Natural killer cell (primary cell): ENCODE measurements around the gene TMEM208. TPM values are rescaled to one million over a fixed set of nuclear protein-coding genes. Genes with fewer than 3 reads are reported as not detected.
A peak's percentile ranks its signal among the peaks of the same experiment; 100 is the strongest.

Experiments used
- ATAC-seq, 3 donors: fragments of 150-1000 bp in 2 of 3; fragments of 200-7000 bp in 1 of 3; cut with Tn5 transposase; 1 replicate in 1 of 3; 2 replicates in 2 of 3; pipeline ENCODE4 v1.10.0; 2021; ENCODE audit warnings: mild to moderate bottlenecking in 2 of 3, moderate library complexity in 2 of 3
- DNase-seq, 2 donors: peaks; one replicate each; pipeline versions ENCODE4 v3.0.0 to v3.0.0-alpha.2; 2013 to 2021; ENCODE audit warnings: mixed read lengths in 1 of 2
- H3K27ac ChIP-seq: one replicate; pipeline ENCODE4 v1.5.1; 2013; ENCODE audit warnings: mild to moderate bottlenecking, low read length
- H3K27me3 ChIP-seq: one replicate; pipeline ENCODE4 v1.6.1; 2013; ENCODE audit warnings: low read length; ENCODE audit not compliant: control insufficient read depth, insufficient read depth
- H3K36me3 ChIP-seq: one replicate; pipeline ENCODE4 v1.6.1; 2013; ENCODE audit warnings: low read length; ENCODE audit not compliant: control insufficient read depth, insufficient read depth
- H3K4me1 ChIP-seq: one replicate; pipeline ENCODE4 v1.6.1; 2013; ENCODE audit warnings: low read length; ENCODE audit not compliant: control insufficient read depth, insufficient read depth
- H3K4me3 ChIP-seq: one replicate; pipeline ENCODE4 v1.5.1; 2013; ENCODE audit warnings: low read length
- H3K9me3 ChIP-seq: one replicate; pipeline ENCODE4 v1.6.1; 2013; ENCODE audit warnings: low read length; ENCODE audit not compliant: control insufficient read depth, insufficient read depth
- H3K27ac Mint-ChIP-seq, 2 donors: one replicate each; pipeline ENCODE4 v1.8.0; 2022; ENCODE audit warnings: mild to moderate bottlenecking in 2 of 2, mixed read lengths in 2 of 2, moderate library complexity in 1 of 2
- H3K27me3 Mint-ChIP-seq, 2 donors: one replicate each; pipeline ENCODE4 v1.8.0; 2022; ENCODE audit warnings: low read depth in 2 of 2, mixed read lengths in 2 of 2
- H3K36me3 Mint-ChIP-seq: one replicate; pipeline ENCODE4 v1.8.0; 2022; ENCODE audit warnings: mixed read lengths
- H3K4me1 Mint-ChIP-seq, 2 donors: one replicate each; pipeline ENCODE4 v1.8.0; 2022; ENCODE audit warnings: mixed read lengths in 2 of 2
- H3K4me3 Mint-ChIP-seq: one replicate; pipeline ENCODE4 v1.8.0; 2022; ENCODE audit warnings: mild to moderate bottlenecking, moderate library complexity, mixed read lengths
- H3K9me3 Mint-ChIP-seq, 2 donors: one replicate each; pipeline ENCODE4 v1.8.0; 2022; ENCODE audit warnings: mixed read lengths in 2 of 2
- WGBS: methylation state at CpG from one replicate; pipeline ENCODE4 v1.1.7; 2013; ENCODE audit warnings: missing lambda C conversion rate; ENCODE audit not compliant: insufficient coverage; 5-methylcytosine and 5-hydroxymethylcytosine counted together
- intact Hi-C: fragments of 100-400 bp; cut with micrococcal nuclease; formaldehyde crosslinking; loops from one replicate; pipeline ENCODE4 v1.14.2; 2022
- total RNA-seq, 4 donors: library from RNA; stranded (reverse); fragments of 120-200 nt in 1 of 4; gene quantifications; one replicate each; pipeline versions ENCODE4 v1.2.3 to v1.2.4, GENCODE V29; 2013 to 2022
- TF ChIP-seq, protein P1 (sequence below): fragments of 200-600 bp; IDR thresholded peaks from one replicate; pipeline ENCODE4 v1.8.0; 2022; ENCODE audit warnings: antibody characterized with exemption

TMEM208 gene
- total RNA-seq, 3 donors from 2014 or later (not counting 1 experiment from before 2014, with no cell fraction given), result 34.5 to 39.2 (median 36.7) TPM

DNA sequence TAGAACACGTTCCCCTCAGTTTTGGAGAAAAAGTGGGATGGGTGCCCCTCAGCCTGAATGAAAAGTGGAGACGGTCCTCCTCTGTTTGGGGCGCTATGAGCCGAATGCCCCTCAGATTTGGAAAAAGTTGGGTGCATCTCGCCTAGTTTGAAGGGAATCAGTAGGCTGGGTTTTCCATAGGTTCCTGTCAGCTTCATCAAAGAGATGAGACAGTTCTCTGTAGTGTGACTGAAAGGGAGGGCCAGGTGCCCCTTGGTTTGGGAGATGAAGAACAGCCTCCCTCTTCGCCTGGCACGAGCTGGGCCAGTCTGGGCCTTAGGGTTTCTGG lies 21.1 kb downstream of the TMEM208 start:
- Histone ChIP-seq H3K36me3 (no peaks in the 10 kb centered on the region), H3K9me3 (no peaks in the 10 kb centered on the region), H3K27me3 (peaks cover 17% of the 10 kb centered on the region), H3K27ac (peak overlapping the region; percentile 60), H3K4me1 (peaks cover 52% of the 10 kb centered on the region), H3K4me3 (peak overlapping the region; percentile 65)
- Mint-ChIP-seq H3K27me3 (peaks cover 18 to 35% of the 10 kb centered on the region in 2 donors), H3K9me3 (no peaks in the 10 kb centered on the region), H3K4me3 (peak overlapping the region; percentile 96), H3K36me3 (no peaks in the 10 kb centered on the region), H3K4me1 (peaks cover 26 to 52% of the 10 kb centered on the region in 2 donors), H3K27ac (peak overlapping the region; percentile 92 to 98)
- DNase-seq, result peak in 1 of 2 donors; percentile 35
- TF ChIP-seq, protein P1, sequence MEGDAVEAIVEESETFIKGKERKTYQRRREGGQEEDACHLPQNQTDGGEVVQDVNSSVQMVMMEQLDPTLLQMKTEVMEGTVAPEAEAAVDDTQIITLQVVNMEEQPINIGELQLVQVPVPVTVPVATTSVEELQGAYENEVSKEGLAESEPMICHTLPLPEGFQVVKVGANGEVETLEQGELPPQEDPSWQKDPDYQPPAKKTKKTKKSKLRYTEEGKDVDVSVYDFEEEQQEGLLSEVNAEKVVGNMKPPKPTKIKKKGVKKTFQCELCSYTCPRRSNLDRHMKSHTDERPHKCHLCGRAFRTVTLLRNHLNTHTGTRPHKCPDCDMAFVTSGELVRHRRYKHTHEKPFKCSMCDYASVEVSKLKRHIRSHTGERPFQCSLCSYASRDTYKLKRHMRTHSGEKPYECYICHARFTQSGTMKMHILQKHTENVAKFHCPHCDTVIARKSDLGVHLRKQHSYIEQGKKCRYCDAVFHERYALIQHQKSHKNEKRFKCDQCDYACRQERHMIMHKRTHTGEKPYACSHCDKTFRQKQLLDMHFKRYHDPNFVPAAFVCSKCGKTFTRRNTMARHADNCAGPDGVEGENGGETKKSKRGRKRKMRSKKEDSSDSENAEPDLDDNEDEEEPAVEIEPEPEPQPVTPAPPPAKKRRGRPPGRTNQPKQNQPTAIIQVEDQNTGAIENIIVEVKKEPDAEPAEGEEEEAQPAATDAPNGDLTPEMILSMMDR, result no peak
- WGBS, result 12% methylated on average over 7 of the region's 7 CpGs
- ATAC-seq, result no peak
- intact Hi-C loops, result no loop called here

DNA sequence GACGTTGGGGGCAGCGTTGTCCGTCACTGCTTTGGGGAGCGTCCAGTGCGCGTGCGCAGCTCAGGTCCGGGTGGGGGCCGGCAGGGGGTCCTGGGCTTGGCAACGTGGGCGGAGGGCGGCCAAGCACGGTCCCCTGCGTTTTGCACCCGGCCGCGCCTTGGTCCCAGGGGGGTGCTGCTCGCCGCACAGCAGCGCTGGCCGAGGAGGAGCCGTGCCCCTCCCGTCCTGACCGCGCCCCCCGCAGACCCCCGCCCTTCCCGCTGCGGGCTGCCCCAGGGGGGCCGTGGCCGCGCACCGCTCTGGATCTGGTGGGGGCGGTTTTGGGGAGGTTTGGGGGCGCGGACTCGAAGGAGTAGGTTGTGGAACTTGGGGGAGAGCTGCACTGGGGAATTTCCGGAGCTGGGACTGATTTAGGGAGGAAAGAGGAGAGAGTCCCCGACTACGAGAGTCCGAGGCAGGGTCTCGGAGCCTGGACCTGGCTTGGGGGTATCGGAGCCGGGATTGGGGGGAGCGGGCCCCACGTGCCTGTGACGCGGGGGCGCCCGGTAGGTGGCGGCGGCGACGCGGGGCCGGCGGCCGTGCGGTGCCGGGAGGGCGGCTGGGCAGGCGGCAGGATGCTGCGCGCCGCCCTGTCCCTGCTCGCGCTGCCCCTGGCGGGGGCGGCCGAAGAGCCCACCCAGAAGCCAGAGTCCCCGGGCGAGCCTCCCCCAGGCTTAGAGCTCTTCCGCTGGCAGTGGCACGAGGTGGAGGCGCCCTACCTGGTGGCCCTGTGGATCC lies 21.7 kb downstream of the TMEM208 start, which contains the start of gene SLC9A5:
TSS of gene SLC9A5 (plus strand) at position 579 of the 777 bp plus-strand sequence. CDS start at position 615, 36 bp downstream.
- under 1% methylated on average over 75 of the region's 75 CpGs for WGBS
- H3K9me3 ChIP-seq, result no peaks in the 10 kb centered on the region
- peaks cover 26 to 50% of the 10 kb centered on the region in 2 donors for H3K4me1 Mint-ChIP-seq
- no peaks in the 10 kb centered on the region for H3K36me3 ChIP-seq
- H3K4me3 ChIP-seq, result peak within 1 kb of the TSS; percentile 65
- H3K36me3 Mint-ChIP-seq, result no peaks in the 10 kb centered on the region
- intact Hi-C loops, result no loop called here
- ATAC-seq (no peak), DNase-seq (peak; percentile 37 to 58)
- peaks cover 17% of the 10 kb centered on the region for H3K27me3 ChIP-seq
- H3K9me3 Mint-ChIP-seq, result no peaks in the 10 kb centered on the region
- peaks cover 18 to 35% of the 10 kb centered on the region in 2 donors for H3K27me3 Mint-ChIP-seq
- peak within 1 kb of the TSS; percentile 96 for H3K4me3 Mint-ChIP-seq
- TF ChIP-seq, protein P1, result no peak
- H3K4me1 ChIP-seq, result peaks cover 49% of the 10 kb centered on the region
- peak within 1 kb of the TSS; percentile 60 for H3K27ac ChIP-seq
- H3K27ac Mint-ChIP-seq, result peak within 1 kb of the TSS; percentile 92 to 98

DNA sequence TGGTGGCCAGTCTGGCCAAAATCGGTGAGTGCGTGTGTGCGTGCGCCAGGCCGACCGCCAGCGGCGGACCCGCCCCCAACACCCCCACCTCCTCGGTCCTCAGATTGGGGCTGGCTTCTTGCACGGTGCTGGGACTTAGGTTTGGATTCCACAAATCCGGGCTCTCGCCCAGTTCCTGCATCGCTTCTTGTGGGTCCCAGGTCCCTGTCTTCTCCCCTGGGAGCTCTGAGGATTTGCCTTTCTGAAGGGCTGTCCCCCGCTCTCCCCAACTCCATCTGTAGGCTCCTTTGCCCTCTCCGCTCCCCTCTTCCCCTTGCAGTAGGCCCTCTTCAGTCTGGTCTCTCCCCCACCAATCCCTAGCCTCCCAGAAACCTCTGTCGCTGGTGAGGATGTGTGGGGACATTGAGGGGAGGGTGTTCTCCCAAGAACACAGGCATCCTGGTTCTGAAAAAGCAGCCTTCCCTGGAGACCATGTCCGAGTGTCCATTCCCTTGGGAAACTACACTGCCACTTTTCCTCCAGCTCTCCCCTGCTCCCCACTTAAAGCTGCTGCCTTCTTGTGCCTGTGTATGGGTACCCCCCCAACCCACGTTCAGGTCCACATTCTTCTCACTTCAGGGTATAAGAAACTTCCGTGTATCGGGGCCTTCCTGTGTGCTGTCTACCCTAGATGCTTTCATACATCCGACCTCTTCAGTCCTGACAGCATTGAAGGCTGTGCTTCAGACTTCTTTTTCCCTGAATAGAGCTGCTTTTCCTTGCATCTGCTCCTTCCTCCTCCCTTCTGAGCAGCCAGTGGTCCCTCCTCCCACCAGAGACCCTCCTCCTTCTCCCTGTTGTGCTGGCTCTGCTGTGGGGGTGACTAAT lies 22.5 kb downstream of the TMEM208 start:
- Histone ChIP-seq H3K4me3 (peak overlapping the region; percentile 27), H3K27me3 (peaks cover 17% of the 10 kb centered on the region), H3K4me1 (peaks cover 40% of the 10 kb centered on the region), H3K27ac (no peak overlapping the region), H3K36me3 (no peaks in the 10 kb centered on the region), H3K9me3 (no peaks in the 10 kb centered on the region)
- H3K9me3 Mint-ChIP-seq, result no peaks in the 10 kb centered on the region
- 33% methylated on average over 20 of the region's 22 CpGs for WGBS
- H3K36me3 Mint-ChIP-seq, result no peaks in the 10 kb centered on the region
- DNase-seq (no peak), ATAC-seq (no peak)
- peaks cover 20 to 42% of the 10 kb centered on the region in 2 donors for H3K4me1 Mint-ChIP-seq
- no peak overlapping the region for H3K27ac Mint-ChIP-seq
- peaks cover 18 to 35% of the 10 kb centered on the region in 2 donors for H3K27me3 Mint-ChIP-seq
- intact Hi-C loops, result no loop called here
- peak overlapping the region; percentile 75 for H3K4me3 Mint-ChIP-seq
- TF ChIP-seq, protein P1, result no peak
